H4 (cell line): ENCODE measurements around the gene CACNA2D3. TPM values are rescaled to one million over a fixed set of nuclear protein-coding genes. Genes with fewer than 3 reads are reported as not detected.
A peak's percentile ranks its signal among the peaks of the same experiment; 100 is the strongest.
"Not testable (repeated sequence)": the region's sequence is repeated elsewhere in the genome, so short reads cannot be mapped to it uniquely, and the experiment has no call there.

ENCODE experiments used
- DNase-seq: peaks from one replicate; pipeline ENCODE4 v3.0.0-alpha.2; 2015; ENCODE audit warnings: low spot score
- total RNA-seq: library from RNA; depleted of rRNA; stranded (reverse); fragments of >200 nt; shearing (Covaris generic); gene quantifications from 2 replicates; pipeline ENCODE4 v1.2.3, GENCODE V29; 2014; rRNA removed

CACNA2D3 gene
- total RNA-seq, 1 experiment from 2014 or later: 4.3 TPM

DNA sequence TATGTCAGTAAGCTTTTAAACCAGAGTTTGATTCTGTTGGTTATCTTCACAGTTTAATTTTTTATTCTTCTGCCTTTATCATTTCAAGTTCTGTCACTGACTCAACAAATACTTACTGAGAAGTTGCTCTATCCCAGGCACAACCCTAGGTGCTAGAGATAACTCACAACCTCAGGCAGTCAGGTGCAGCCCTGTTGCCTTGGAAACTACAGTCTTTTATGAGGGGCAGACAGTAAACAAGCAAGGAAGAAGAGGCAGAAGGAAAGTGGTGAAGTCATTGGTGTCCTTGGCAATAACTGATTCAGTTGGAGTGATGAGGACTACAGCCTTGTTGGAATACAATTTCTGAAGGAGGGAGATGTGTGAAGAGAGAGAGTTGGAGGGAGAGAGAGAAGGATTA, 947.6 kb downstream of the CACNA2D3 start:
- DNase-seq: no peak

DNA sequence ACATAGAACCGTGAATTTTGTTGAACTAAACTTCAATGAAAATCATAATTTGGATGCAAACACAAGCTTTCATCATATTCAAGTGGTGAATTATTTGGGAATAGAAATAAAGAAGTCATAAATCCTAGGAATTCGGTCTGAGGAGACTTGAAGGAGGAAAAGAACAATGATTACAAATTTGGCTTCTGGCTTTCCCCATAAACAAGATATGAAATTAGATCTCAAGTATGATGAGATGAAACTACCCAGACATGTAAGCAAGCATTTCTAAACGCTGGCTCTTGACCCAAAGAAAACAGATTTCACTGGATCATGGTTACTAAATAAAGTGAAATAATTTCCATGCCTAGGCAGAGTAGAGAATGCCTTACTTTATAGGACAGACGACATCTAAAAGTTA, 952.4 kb downstream of the CACNA2D3 start:
- no peak for DNase-seq

DNA sequence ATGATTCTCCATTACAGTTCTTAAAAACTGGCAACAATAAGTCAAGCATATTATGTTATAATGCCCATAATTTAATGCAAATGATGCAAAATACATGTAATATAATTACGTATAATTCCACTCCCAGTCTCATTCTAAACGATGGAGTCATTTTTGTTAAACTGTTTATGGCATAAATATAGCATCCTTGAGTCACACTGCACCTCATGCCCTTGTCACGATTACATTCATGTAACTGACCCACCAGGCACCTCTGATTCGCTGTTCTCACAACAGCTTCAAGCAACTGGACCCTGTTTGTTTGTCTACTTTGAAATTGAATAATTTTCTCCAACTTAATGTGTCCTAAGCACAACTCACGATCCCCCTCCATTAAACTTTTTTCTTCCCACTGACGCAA, 953.5 kb downstream of the CACNA2D3 start:
- DNase-seq: no peak

DNA sequence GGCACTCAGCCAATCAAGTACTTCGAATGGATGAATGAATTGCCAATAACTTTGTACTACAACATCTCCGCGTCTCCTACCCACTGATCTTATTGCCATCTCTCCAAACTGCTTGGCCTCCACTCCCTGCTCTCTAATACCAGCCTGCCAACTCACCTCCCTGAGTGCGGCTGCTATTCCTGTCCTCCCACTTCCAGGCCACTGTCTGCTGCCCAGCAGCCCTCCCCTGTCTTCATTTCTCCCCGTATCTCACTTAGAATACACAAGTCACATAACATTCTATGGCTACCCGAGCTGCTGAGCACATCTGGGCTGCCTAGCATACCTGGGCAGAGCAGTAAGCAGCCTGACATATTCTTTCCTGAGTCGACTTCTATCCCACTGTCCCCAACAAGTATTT, 955.4 kb downstream of the CACNA2D3 start:
- no peak for DNase-seq

DNA sequence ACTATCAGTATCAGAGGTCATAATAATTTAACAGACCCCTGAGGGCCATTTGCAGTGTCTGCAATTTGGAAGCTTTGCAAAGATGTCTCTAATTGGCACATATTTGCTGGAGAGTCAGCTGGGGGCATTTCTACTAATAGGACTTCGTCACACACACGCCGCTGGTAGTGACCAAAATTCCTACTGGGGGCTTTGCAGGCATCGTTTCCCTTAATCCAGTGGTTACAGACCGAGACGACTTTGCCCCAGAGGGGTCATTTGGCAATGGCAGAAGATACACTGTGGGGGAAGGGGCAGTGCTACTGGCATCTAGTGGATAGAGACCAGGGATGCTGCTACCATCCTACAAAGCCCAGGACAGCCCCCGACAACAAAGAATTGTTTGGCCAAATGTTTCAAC, 956.5 kb downstream of the CACNA2D3 start:
- DNase-seq: no peak

DNA sequence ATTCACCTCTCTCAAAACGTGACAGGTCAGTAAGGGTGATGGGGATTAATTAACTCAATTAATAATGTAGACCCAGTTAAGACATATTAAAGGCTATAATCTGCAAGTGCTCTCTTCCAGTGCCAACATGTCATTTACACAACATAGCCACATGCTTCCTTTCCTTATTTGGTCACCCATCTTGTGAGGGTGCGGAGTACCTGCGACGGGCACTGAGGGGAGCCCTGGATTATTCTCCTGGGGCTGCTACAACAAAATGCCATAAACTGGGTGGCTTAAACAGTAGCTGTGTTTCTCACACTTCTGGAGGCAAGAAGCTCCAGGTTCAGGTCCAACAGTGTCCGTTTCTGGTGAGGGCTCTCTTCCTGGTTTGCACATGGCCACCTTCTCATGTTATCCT, 962.9 kb downstream of the CACNA2D3 start:
- no peak for DNase-seq

DNA sequence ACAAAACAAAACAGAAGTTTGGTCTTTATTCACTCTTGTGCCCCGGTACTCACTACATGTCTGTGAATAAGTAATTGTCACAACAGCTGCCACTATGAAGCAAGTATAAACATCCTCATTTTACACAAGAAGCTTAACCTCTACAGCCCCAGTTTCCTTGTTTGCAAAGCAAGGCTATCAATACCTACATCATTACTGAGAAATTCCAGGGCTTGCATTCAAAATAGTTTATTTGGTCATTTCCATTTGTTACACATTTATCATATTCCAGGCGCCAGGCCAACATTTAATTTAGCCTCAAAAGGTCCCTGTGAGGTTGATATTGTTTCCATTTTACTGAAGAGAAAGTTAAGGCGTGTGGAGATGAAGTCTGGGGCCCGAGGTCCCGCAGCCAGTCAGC, 966.9 kb downstream of the CACNA2D3 start:
- no peak for DNase-seq

DNA sequence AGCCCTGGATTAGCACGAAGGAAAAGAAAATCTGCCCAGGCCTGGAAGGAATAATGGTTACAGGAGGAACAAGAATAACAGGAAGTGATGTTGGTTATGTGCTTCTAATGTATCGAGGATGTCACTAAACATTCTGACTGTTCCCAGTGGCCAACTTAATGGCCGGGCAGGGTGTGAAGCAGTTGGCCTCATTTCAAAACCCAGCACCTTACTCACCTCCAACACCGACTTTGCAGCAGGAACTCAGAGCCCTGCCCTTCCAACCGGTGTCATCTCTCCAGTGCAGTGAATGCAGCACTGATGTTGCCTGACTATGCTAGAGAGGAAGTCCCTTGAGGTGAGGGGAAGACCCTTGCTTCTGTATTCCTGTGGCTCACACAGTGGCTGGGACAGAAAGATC, 967.9 kb downstream of the CACNA2D3 start:
- DNase-seq: no peak

DNA sequence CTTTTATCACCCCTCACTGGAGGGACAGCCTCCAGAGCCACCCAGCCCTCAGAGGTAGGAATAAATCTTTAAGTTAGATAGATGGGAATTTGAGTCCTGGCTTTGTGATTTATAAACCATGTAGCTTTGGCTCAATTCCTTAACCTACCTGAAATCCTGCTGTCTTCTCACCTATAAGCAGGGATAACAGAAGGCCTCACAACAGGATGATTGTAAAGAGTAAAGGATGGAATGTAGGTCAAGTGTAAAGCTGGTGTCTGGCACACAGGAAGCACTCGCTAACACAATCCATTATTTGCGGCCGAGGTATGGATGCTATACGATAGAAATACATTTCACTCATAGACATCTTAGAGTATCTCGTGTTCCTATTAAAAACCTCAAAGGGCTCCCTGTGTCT, 968.4 kb downstream of the CACNA2D3 start:
- DNase-seq: no peak

DNA sequence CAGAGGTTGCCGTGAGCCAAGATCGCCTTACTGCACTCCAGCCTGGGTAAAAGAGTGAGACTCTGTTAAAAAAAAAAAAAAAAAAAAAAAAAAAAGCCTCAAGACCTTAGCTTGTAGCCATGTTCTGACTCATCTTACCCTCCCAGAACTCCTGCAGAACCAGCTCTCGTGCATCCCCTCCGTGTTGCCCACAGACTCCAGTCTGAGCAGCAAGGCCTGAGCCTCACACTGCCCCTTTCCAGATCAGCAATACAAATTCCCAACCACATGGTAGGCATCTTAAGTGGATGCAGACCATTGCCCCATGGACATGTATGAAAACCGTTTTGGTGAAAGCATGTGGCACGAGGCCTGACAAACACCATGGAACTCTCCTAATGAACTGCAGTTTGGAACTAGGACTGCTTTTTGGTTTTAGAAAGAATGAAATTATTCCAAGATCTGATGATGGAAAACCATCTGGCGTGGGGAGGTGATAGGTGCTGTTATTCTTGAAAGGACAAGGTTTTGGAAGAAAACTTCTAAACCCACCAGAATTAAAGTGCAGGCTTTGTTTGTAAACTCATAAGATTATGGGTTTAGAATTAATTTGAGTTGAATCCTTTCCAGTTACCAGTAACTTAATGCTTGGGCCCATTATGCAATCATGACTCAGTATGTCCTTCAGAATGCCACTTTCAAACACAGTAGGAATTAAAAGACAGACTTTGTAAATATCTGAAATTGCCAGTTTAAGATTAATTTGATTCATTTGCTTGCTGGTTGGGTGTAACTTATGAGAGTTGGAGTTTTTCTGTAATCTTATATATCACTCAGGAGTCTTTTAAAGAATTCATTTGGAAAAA, 969.3 kb downstream of the CACNA2D3 start:
- peak; percentile 15 for DNase-seq

DNA sequence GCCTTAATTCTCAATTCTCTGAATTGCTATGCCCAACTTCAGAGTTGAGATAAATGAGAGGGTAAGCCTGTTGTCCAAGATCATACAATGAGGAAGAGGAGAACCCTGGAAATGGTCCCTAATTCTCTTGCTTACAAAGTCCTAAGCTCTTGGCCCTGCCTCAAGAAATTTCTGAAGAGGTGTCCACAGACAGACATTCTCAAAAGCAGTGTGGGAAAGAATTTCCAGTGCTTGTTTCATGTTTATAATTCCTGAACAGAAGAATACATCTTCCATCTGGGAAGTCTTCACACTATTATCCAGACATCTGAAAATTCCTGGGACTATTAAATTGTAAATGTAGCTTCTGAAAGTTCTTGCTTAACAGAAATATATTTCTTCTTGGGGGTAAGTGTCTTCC, 972.3 kb downstream of the CACNA2D3 start:
- no peak for DNase-seq

DNA sequence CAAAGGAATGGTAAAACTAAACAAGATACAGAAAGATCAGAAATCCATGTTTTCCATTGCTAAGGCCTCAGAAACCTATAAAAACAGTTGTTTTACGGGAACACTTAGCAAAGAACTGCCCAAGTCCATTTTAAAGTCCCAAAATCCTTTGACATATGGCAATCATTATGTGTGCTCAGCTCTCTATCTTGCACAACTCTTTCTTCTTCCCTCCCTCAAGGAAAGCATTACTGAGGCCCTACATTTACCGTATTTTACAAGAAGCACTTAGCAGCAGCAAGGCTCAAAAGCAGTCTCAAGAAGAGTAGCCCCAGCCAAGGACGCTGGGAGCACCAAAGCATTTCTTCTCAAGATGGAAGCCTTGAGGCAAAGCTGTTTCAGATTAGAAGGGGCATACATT, 975.1 kb downstream of the CACNA2D3 start:
- no peak for DNase-seq

DNA sequence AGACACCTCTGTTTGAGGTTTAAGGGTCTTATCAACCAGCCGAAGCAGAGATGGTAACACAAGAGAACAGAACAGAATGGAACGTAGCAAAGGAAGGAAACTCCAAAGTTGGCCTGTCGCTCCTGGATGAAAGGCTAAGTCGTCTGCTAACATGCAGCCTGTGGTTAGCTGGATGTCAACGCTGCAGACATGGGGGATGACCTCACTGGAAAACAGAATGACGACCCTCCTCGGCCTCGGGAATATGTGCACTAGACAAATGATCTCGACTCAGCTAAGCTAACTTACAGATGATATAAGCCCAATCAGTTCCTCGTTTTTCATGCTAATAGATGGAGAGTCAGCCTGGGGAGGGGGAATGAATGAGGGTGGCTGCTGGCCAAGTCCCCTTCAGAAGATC, 983.3 kb downstream of the CACNA2D3 start:
- DNase-seq: no peak

DNA sequence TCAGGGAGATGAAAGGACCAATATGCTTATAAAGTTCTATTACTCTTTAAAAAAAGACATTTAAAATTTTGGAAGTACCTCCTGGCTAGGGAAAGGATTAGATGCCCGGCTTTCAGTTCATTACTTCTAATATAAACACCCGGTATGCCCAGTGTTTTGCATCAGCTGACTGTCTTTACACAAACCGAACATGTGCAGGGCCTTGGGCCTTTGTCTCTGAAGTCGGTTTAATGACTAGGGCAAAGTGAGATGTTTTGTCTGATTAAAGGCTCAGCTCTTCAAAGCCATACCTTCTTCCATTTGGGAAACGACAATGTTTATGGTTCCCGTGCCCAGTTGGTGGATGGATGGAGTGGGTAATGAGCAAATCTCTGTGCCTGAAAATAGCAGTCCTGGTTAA, 984.8 kb downstream of the CACNA2D3 start:
- no peak for DNase-seq

DNA sequence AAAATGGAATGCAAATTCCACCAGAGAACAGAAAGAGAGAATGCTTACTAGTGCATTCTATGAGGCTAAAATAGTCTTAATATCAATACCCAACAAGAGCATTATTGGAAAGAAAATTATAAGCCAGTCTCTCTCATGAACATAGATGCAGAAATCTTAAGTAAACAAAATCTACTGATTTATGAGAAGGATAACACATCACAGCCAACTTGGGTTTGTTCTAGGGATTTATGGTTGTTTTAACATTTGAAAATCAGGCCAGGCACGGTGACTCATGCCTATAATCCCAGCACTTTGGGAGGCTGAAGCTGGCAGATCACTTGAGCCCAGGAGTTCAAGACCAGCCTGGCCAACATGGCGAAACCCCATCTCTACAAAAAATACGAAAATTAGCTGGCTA, 989.6 kb downstream of the CACNA2D3 start:
- not testable (repeated sequence) for DNase-seq

DNA sequence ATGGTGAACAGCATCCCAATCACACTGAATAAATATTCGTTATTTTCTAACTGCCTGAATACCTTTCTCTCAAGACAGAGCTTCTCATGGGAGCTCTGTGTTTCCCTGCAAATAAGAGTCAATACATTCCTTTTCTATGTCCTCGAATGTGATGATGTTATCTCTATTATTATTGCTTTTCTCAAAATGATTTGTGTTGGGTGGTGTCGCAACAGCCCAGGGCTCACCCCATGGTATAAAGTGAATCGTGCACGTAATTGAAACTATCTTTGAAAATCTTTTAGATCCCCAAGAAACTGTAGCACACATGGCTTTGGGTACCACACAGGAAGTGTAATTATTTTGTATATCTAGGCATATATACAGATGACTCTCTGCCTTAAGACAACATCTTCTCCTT, 996.1 kb downstream of the CACNA2D3 start:
- no peak for DNase-seq

DNA sequence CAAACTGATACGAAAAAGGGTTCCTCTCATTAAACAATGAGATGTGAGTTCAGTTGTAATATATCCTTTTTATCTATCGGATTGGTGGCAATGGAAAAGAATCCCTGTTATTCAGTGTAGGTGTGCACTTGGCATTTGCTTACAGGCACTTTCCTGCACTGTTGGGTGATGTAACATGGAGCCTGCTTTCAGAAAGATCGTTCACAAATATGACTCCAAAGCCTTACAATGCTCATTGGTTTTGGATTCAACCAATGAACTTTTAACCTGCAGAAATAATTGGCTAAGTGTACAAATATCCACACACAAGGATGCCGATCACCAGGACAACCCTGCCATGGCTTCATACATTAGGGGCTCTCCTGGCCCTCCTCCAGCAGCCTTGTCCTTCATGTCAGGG, 996.9 kb downstream of the CACNA2D3 start:
- DNase-seq: no peak

DNA sequence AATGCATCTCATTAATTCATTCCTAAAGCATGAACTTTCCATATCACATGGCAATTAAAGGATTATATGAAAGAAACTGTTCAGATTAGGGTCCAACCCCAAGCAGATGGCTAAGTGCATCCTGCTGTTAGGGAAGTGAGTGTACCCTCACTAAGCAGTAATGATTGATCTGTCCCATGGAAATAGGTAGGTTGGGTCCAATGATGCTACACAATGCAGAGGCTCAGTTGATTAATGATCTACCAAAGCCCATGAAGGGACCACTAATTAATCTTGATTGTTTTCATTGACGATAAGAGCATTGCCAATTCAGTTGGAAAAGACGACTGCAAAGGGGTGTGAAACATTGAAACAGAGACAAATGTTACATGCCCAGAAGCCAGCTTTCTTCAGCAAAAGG, 1000.0 kb downstream of the CACNA2D3 start:
- no peak for DNase-seq

Other genes with a start within 250 kb of the CACNA2D3 start
- 14.1 and 22.3 TPM in 2 replicates for gene ACTR8, start 240.4 kb upstream of the CACNA2D3 start, total RNA-seq
- gene SELENOK, start 230.7 kb upstream of the CACNA2D3 start, total RNA-seq: 40.3 and 61.0 TPM in 2 replicates